VCaP (cell line): ENCODE measurements around the gene CDCP2.
A peak's percentile ranks its signal among the peaks of the same experiment; 100 is the strongest.

ENCODE experiments used
- H3K27ac ChIP-seq: fragments of 450-650 bp; 2 replicates; pipeline ENCODE4 v1.5.1; 2017
- TF ChIP-seq, protein P1 (sequence below): fragments of 450-650 bp; conservative IDR thresholded peaks from 2 replicates; pipeline ENCODE4 v1.5.1; 2017; ENCODE audit warnings: mild to moderate bottlenecking, moderate library complexity

Gene CDCP2

DNA sequence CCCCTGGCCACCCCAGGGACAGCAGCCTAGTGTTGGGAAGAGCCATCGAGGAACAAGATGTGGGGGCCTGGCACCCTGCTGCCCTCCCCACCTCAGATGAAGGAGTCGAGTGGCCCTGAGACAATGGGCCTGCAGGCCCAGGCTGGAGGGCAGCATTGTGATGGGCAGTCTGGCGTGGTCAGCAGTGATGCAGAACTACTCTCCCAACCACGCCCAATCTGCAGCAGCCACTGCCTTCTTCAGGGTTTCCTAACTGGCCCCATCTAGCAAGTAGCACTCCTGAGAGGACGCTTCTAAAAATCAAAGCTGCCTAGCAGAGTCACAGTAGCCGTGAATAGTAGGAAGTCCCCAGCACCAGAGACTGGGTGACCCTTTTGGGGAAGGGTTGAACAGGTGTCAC, 18.5 kb downstream of the CDCP2 start:
- TF ChIP-seq, protein P1, sequence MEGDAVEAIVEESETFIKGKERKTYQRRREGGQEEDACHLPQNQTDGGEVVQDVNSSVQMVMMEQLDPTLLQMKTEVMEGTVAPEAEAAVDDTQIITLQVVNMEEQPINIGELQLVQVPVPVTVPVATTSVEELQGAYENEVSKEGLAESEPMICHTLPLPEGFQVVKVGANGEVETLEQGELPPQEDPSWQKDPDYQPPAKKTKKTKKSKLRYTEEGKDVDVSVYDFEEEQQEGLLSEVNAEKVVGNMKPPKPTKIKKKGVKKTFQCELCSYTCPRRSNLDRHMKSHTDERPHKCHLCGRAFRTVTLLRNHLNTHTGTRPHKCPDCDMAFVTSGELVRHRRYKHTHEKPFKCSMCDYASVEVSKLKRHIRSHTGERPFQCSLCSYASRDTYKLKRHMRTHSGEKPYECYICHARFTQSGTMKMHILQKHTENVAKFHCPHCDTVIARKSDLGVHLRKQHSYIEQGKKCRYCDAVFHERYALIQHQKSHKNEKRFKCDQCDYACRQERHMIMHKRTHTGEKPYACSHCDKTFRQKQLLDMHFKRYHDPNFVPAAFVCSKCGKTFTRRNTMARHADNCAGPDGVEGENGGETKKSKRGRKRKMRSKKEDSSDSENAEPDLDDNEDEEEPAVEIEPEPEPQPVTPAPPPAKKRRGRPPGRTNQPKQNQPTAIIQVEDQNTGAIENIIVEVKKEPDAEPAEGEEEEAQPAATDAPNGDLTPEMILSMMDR, result no peak
- H3K27ac ChIP-seq, result no peak overlapping the region

DNA sequence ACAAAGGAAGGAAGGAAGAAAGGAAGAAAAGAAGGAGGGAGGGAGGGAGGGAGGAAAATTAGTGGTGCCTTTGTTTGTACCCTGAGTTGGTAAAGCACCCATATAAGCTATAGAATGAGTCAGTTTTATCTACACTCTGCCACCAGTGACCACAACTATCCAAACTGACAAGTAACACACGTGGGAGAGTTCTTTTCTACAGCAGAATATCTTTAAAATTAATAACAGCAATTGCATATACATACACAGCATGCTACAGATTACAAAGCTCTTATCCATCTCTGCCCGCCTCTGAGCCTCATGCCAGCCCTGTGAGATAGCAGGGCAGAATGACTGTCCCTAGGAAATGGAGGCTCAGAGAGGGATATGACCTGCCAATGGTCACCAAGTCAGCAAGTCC, 20.3 kb downstream of the CDCP2 start:
- no peak overlapping the region for H3K27ac ChIP-seq
- TF ChIP-seq, protein P1, result no peak

DNA sequence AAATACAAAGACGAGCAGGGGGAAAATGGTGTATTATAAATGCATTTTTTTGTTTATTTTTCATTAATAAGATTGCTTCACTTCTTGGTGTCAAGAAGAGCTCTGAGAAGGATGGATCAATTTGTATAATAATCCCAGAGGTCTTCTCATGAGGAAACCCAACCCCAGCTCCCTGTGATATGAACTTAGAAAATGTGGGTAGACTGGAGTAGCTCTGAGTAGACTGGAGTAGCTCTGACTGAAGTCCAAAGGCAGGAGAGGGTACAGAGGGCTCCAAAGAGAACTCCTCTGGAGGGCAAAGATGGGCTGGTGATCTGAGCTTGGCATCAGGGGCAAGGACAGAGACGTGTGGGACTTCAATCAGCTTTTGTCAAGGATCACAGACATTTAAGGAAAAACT, 21.4 kb downstream of the CDCP2 start:
- H3K27ac ChIP-seq, result no peak overlapping the region
- TF ChIP-seq, protein P1, result no peak

DNA sequence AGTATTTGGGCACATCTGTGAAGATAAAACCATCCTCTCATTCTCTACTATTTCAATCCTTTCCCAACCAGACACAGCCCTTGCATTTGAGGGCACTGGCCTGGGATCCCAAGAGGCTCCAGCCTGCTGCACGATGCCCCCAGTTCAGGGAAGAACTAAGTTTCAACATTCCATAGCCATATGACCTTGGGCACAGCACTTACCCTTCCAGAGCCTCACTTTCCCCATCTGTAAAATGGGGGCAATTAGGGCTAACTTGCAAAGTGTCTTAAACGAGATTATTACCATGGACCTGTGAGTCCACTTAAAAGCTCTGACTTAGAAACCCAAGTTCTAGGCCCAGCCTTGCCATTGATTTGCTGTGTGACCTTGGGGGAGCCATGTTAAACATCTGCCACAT, 22.9 kb downstream of the CDCP2 start:
- TF ChIP-seq, protein P1, result no peak
- H3K27ac ChIP-seq, result no peak overlapping the region

DNA sequence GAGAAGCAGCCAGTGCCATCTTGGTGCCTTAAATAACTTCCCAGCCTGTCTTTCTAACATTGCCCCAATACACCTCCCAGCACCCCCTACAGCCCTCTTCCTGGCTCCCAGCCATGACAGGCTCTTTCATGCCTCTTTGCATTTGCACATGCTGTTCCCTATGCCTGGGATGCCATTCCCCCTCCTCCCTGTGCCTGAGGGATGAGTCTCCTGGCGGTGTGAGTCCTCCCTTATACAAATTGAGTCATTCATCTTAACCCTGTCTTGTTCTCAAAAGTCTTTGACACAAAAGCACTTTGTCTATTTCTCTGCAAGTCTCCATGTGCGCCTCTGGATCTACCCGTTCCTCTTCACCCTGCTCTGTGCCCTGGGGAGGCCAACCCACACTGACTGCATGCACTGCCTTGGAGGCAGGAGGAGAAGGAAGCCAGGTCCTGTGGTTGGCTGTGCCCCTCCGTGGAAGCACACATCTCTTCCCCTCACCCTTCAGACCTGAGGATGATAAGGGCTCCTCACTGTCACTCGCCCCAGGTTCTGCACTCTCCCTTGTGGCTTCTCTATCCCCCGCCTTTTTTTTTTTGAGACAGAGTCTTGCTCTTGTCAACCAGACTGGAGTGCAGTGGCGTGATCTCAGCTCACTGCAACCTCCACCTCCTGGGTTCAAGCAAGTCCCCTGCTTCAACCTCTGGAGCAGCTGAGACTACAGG, 25.1 kb downstream of the CDCP2 start:
- TF ChIP-seq, protein P1, result no peak
- H3K27ac ChIP-seq, result no peak overlapping the region

DNA sequence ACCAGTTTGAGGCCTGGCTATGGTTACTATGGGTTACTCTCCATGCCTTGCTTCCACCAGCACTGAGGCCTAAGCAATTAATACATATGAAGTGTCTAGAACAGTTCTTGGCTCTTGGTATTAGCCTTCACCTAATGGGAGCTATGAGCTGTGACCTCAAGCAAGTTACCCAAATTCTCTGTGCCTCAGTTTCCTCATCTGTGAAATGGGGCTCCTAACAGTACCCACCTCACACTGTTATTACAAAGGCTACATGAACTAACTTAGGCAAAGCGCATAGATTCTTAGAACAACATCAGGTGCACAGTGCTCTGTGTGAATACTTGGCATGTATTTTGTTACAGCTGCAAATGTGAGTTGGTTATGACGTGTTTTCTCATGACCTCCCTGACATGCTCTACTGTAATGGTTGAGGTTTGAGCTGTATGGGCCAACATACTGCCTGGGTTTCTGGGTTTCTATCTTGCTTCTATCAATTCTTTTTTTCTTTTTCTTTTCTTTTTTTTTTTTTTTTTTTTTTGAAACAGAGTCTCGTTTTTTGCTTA, 26.5 kb downstream of the CDCP2 start:
- TF ChIP-seq, protein P1, result no peak
- no peak overlapping the region for H3K27ac ChIP-seq

DNA sequence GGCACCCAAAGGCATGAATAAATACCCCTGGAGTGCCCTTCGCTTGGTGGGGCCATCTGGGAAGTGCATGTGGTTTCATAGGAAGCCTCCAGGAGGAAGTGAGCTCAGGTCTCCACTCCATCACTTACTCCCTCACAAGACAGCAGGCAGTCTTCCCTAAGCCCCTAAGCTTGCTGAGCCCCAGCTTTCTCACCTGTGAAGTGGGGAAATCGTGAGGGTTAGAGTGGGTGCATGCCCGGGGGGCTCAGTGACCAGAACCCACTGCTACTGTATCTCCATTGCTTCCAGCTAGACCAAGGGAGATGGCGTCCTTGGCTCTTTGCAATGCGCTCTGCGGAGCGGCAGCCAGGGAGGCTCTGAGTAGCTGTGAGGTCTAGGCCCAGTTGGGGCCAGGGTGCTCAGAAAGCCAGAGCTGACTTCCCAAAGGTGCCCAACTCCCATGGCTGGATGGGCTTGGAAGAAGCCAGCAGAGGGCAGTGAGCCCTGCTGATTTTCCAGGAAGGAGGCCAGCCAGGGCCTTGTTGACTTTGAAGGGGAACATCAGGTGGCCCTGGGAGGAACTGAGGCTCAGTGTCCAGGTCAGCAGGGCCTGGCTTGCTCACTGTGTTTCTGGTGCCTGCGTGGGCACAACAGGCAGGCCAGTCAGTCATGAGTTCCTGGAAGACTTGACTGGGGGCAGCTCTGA, 27.3 kb downstream of the CDCP2 start:
- TF ChIP-seq, protein P1, result peak; percentile 34
- peak overlapping the region; percentile 53 for H3K27ac ChIP-seq
